ENCODE data around the gene C4orf36. TPM values are rescaled to one million over a fixed set of nuclear protein-coding genes. Genes with fewer than 3 reads are reported as not detected.

Gene C4orf36
- total and polyA plus RNA-seq, 9 donors: 0.74 to 4.3 (median 1.6) TPM; not detected in 2

GRCh38 chr4:86909546-86910295 is 17.5 kb upstream of the C4orf36 start:
- no peak overlapping the region for H3K4me3 ChIP-seq
- peaks cover 5% of the 10 kb centered on the region for H3K4me1 ChIP-seq (ENCODE audit: insufficient read depth)
- H3K27me3 ChIP-seq: no peaks in the 10 kb centered on the region
- TF ChIP-seq EP300 (IDR thresholded peaks at IDR 0.05) (no peak), POLR2A (IDR thresholded peaks at IDR 0.05) (no peak), CTCF (IDR thresholded peaks at IDR 0.05) (no peak)
- DNase-seq: no peak
- WGBS, 3 donors: 50 to 60% (median 54%) methylated on average over 8 of the region's 8 CpGs
- H3K36me3 ChIP-seq: no peaks in the 10 kb centered on the region
- H3K9me3 ChIP-seq: no peaks in the 10 kb centered on the region
- intact Hi-C loops (cut with DNase I): no loop called here
- no peak overlapping the region for H3K27ac ChIP-seq

GRCh38 chr4:86908251-86908657 is 16.0 kb upstream of the C4orf36 start:
- no peak for TF ChIP-seq POLR2A (IDR thresholded peaks at IDR 0.05)
- no peak for TF ChIP-seq EP300 (IDR thresholded peaks at IDR 0.05)
- no peak for TF ChIP-seq CTCF (IDR thresholded peaks at IDR 0.05)
- Histone ChIP-seq H3K4me3 (no peak overlapping the region), H3K27me3 (no peaks in the 10 kb centered on the region), H3K4me1 (ENCODE audit: insufficient read depth) (peaks cover 5% of the 10 kb centered on the region), H3K9me3 (no peaks in the 10 kb centered on the region), H3K27ac (no peak overlapping the region), H3K36me3 (no peaks in the 10 kb centered on the region)
- intact Hi-C loops (cut with DNase I): no loop called here
- 1% methylated on average over 2 of the region's 2 CpGs for WGBS, 3 donors
- DNase-seq: no peak

- H3K27ac ChIP-seq: no peak overlapping the region
- TF ChIP-seq EP300 (IDR thresholded peaks at IDR 0.05) (no peak), POLR2A (IDR thresholded peaks at IDR 0.05) (no peak), CTCF (IDR thresholded peaks at IDR 0.05) (no peak)
- H3K4me1 ChIP-seq (ENCODE audit: insufficient read depth): no peaks in the 10 kb centered on the region
- H3K36me3 ChIP-seq: no peaks in the 10 kb centered on the region
- WGBS, 3 donors: 95 to 97% (median 97%) methylated on average over 3 of the region's 3 CpGs
- intact Hi-C loops (cut with DNase I): no loop called here
- H3K9me3 ChIP-seq: no peaks in the 10 kb centered on the region
- no peaks in the 10 kb centered on the region for H3K27me3 ChIP-seq
- no peak overlapping the region for H3K4me3 ChIP-seq
- no peak for DNase-seq
Measured at GRCh38 chr4:86901864-86902263, 9.6 kb upstream of the C4orf36 start.

- no peak for TF ChIP-seq POLR2A (IDR thresholded peaks at IDR 0.05)
- no peak for TF ChIP-seq EP300 (IDR thresholded peaks at IDR 0.05)
- Histone ChIP-seq H3K27me3 (no peaks in the 10 kb centered on the region), H3K4me3 (no peak overlapping the region), H3K36me3 (no peaks in the 10 kb centered on the region), H3K4me1 (ENCODE audit: insufficient read depth) (no peaks in the 10 kb centered on the region), H3K9me3 (no peaks in the 10 kb centered on the region), H3K27ac (no peak overlapping the region)
- 90 to 92% (median 91%) methylated on average over 4 of the region's 4 CpGs for WGBS, 3 donors
- intact Hi-C loops (cut with DNase I): loop anchor here (5.0 to 10.0 kb wide), 3 partner anchors 304 to 404 kb away; partner anchors contain the start of gene PTPN13 (in 3 of the 4)
- DNase-seq: no peak
Measured at GRCh38 chr4:86898562-86898961, 6.3 kb upstream of the C4orf36 start.

GRCh38 chr4:86896596-86896995 is 4.4 kb upstream of the C4orf36 start:
- DNase-seq: no peak
- no peaks in the 10 kb centered on the region for H3K27me3 ChIP-seq
- TF ChIP-seq POLR2A (IDR thresholded peaks at IDR 0.05): no peak
- no peak for TF ChIP-seq CTCF (IDR thresholded peaks at IDR 0.05)
- TF ChIP-seq EP300 (IDR thresholded peaks at IDR 0.05): no peak
- H3K36me3 ChIP-seq: no peaks in the 10 kb centered on the region
- H3K4me1 ChIP-seq (ENCODE audit: insufficient read depth): no peaks in the 10 kb centered on the region
- intact Hi-C loops (cut with DNase I): loop anchor here (5.0 to 10.0 kb wide), 3 partner anchors 302 to 402 kb away; partner anchors contain the start of gene PTPN13 (in 3 of the 4)
- H3K27ac ChIP-seq: no peak overlapping the region
- no peaks in the 10 kb centered on the region for H3K9me3 ChIP-seq
- 51 to 59% (median 54%) methylated on average over 4 of the region's 4 CpGs for WGBS, 3 donors
- H3K4me3 ChIP-seq: no peak overlapping the region

All from ovary (tissue), 9 donors.